Lung (tissue), 12 donors: ENCODE measurements around the gene AGPAT1. TPM values are rescaled to one million over a fixed set of nuclear protein-coding genes. Genes with fewer than 3 reads are reported as not detected.

Experiments
- ATAC-seq: fragments of 200-7000 bp; cut with Tn5 transposase; one replicate; pipeline ENCODE4 v1.9.1; 2020; ENCODE audit warnings: moderate number of reproducible peaks; ENCODE audit not compliant: insufficient read depth, low FRiP score
- DNase-seq, 3 donors: peaks; one replicate each; pipeline ENCODE4 v3.0.0-alpha.2; 2013 to 2017
- H3K27ac ChIP-seq, 2 donors: one replicate each; pipeline ENCODE4 v1.5.1; 2013; ENCODE audit warnings: mild to moderate bottlenecking in 2 of 2, moderate library complexity in 2 of 2, control low read depth in 1 of 2, inconsistent platforms in 1 of 2, low read depth in 1 of 2, low read length in 1 of 2
- H3K27me3 ChIP-seq, 3 donors: one replicate each; pipeline ENCODE4 v1.5.1; 2013; ENCODE audit warnings: low read length in 2 of 3; ENCODE audit not compliant: control insufficient read depth in 3 of 3, insufficient read depth in 3 of 3
- H3K36me3 ChIP-seq, 4 donors: one replicate each; pipeline ENCODE4 v1.5.1; 2013; ENCODE audit warnings: low read length in 4 of 4, mild to moderate bottlenecking in 1 of 4, moderate library complexity in 1 of 4; ENCODE audit not compliant: control insufficient read depth in 4 of 4, insufficient read depth in 4 of 4
- H3K4me1 ChIP-seq, 5 donors: one replicate each; pipeline ENCODE4 v1.5.1; 2013; ENCODE audit warnings: low read length in 5 of 5, mild to moderate bottlenecking in 2 of 5, moderate library complexity in 1 of 5; ENCODE audit not compliant: control insufficient read depth in 5 of 5, insufficient read depth in 5 of 5
- H3K4me3 ChIP-seq: one replicate; pipeline ENCODE4 v1.5.1; 2013; ENCODE audit warnings: mild to moderate bottlenecking, control low read depth, moderate library complexity
- H3K9ac ChIP-seq, 2 donors: one replicate each; pipeline ENCODE4 v1.5.1; 2013; ENCODE audit warnings: low read length in 2 of 2, control low read depth in 1 of 2; ENCODE audit not compliant: insufficient read depth in 1 of 2
- H3K9me3 ChIP-seq, 4 donors: one replicate each; pipeline ENCODE4 v1.5.1; 2013; ENCODE audit warnings: low read length in 3 of 4, mild to moderate bottlenecking in 1 of 4, moderate library complexity in 1 of 4; ENCODE audit not compliant: control insufficient read depth in 4 of 4, insufficient read depth in 3 of 4
- WGBS, 2 donors: extraction: QIAGEN DNeasy Blood & Tissue Kit; methylation state at CpG; one replicate each; pipeline ENCODE4 v1.1.7; 2013; 5-methylcytosine and 5-hydroxymethylcytosine counted together
- polyA plus RNA-seq, 2 donors: library from polyadenylated mRNA; stranded (reverse); fragments of 200-250 nt; gene quantifications; one replicate each; pipeline ENCODE4 v1.2.1, GENCODE V29; 2013
- total RNA-seq, 2 donors: library from RNA; depleted of rRNA in 1 of 2; stranded (reverse); fragments of >200 nt in 1 of 2; gene quantifications; one replicate each; pipeline ENCODE4 v1.2.1, GENCODE V29; 2014 to 2021
- TF ChIP-seq, protein P1 (sequence below): IDR thresholded peaks from 2 replicates; pipeline ENCODE4 v1.5.1; 2012; ENCODE audit warnings: mild to moderate bottlenecking; ENCODE audit errors: control extremely low read depth, extremely low read depth
- donor health status: control.
- donor health status: control.
- donor health status: Bipolar disorder and iron deficiency.
- donor health status: healthy.
- donor health status: DM: yes; HTN: yes; CAD: no.

AGPAT1 gene
- total and polyA plus RNA-seq, 4 donors = 24.7 to 52.6 (median 40.5) TPM

DNA sequence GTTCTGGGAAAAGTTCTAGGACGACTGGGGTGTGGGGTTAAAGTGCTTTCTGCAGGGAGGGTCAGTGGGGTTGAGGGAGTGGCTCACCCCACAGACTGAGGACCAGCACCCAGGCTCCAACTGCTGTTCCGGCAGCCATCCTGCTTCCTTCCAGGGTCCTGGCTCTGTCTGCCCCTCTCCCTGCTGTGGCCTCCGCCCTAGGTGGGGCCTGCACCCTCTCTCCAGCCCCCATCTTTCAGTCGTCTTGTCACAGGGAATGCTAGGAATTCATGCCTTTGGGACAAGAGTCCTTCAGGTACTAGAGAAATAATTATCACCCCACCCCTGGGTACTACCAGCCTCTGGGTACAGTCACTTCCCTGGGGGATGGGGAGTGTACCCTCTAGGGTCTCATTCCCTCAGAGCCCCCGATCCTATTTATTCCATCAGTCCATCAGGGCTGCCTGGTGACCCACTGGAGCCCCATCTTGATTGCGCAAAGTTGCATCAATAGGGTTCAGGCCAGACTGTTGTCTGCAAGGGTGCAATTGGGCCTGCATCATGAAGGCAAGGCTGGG, 8.3 kb upstream of the AGPAT1 start, which contains the start of gene AGER:
Gene AGER, minus strand, starts transcription at position 170 of the 557 bp plus-strand sequence. Its CDS starts 31 bp downstream, at position 139.
- Histone ChIP-seq H3K4me3 (no peak within 1 kb of the TSS), H3K27me3 (no peaks in the 10 kb centered on the region), H3K36me3 (peaks cover 0 to 33% (median 26%) of the 10 kb centered on the region in 4 donors), H3K9ac (no peak within 1 kb of the TSS), H3K27ac (peak within 1 kb of the TSS; percentile 30 to 83), H3K4me1 (peaks cover 0 to 42% (median 19%) of the 10 kb centered on the region in 5 donors), H3K9me3 (no peaks in the 10 kb centered on the region)
- ATAC-seq (no peak), DNase-seq (peak in 1 of 3 donors; percentile 28)
- TF ChIP-seq, protein P1, sequence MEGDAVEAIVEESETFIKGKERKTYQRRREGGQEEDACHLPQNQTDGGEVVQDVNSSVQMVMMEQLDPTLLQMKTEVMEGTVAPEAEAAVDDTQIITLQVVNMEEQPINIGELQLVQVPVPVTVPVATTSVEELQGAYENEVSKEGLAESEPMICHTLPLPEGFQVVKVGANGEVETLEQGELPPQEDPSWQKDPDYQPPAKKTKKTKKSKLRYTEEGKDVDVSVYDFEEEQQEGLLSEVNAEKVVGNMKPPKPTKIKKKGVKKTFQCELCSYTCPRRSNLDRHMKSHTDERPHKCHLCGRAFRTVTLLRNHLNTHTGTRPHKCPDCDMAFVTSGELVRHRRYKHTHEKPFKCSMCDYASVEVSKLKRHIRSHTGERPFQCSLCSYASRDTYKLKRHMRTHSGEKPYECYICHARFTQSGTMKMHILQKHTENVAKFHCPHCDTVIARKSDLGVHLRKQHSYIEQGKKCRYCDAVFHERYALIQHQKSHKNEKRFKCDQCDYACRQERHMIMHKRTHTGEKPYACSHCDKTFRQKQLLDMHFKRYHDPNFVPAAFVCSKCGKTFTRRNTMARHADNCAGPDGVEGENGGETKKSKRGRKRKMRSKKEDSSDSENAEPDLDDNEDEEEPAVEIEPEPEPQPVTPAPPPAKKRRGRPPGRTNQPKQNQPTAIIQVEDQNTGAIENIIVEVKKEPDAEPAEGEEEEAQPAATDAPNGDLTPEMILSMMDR = no peak
- WGBS, 2 donors = 63 to 79% methylated on average over 6 of the region's 6 CpGs

DNA sequence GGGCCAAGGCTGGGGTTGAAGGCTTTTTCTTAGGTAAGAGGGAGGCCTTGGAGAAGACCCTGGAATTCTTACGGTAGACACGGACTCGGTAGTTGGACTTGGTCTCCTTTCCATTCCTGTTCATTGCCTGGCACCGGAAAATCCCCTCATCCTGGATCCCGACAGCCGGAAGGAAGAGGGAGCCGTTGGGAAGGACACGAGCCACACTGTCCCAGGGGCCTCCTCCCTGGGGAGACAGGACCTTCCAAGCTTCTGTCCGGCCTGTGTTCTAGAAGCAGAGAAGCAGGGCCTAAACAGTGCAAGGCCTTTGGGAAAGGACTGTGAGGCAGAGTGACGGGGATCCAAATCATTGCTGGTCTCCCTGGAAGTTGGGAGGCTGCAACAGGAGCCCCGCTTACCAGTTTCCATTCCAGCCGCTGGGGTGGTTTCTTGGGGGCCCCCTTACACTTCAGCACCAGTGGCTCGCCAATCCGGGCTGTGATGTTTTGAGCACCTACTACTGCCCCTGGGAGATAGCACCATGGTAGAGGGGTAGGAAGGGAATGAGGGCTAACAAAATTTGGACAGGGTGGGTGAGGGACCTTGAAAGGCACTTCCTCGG, 7.7 kb upstream of the AGPAT1 start:
- Histone ChIP-seq H3K9ac (no peak overlapping the region), H3K27me3 (no peaks in the 10 kb centered on the region), H3K27ac (peak overlapping the region; percentile 30 to 83), H3K9me3 (no peaks in the 10 kb centered on the region), H3K36me3 (peaks cover 0 to 34% (median 26%) of the 10 kb centered on the region in 4 donors), H3K4me3 (no peak overlapping the region), H3K4me1 (peaks cover 0 to 42% (median 22%) of the 10 kb centered on the region in 5 donors)
- WGBS, 2 donors = 67 to 80% methylated on average over 15 of the region's 15 CpGs
- ATAC-seq = no peak
- DNase-seq = no peak
- TF ChIP-seq, protein P1 = no peak

DNA sequence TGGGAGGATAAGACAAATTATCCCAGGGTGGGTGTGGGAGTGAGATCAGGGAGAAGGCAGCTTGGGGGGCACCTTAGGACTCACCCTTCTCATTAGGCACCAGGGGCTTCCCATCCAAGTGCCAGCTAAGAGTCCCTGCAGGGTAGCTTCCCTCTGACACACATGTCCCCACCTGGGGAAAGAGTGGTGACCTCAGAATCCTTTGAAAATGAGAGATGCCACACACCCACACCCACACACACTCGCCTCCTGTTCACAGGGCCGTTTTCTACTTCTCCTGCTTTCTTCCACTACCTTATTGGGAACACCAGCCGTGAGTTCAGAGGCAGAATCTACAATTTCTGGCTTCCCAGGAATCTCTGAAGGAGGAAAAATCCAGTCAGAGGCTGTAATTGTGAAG, 7.1 kb upstream of the AGPAT1 start:
- Histone ChIP-seq H3K4me3 (no peak overlapping the region), H3K9me3 (no peaks in the 10 kb centered on the region), H3K36me3 (peaks cover 0 to 34% (median 25%) of the 10 kb centered on the region in 4 donors), H3K9ac (no peak overlapping the region), H3K27ac (peak overlapping the region; percentile 30 to 83), H3K27me3 (no peaks in the 10 kb centered on the region), H3K4me1 (peaks cover 0 to 37% (median 22%) of the 10 kb centered on the region in 5 donors)
- WGBS, 2 donors = 79 to 85% methylated on average over 3 of the region's 3 CpGs
- no peak for DNase-seq
- TF ChIP-seq, protein P1 = no peak
- ATAC-seq = no peak
